HG03457 (cell line): ENCODE data around the gene CCAR1.
"Not testable (repeated sequence)": the region's sequence is repeated elsewhere in the genome, so short reads cannot be mapped to it uniquely, and the experiment has no call there.

Experiments used
- ATAC-seq: cut with Tn5 transposase; IDR thresholded peaks from one replicate; pipeline ENCODE4 v1.9.1; 2021; ENCODE audit warnings: moderate number of reproducible peaks; ENCODE audit not compliant: unreplicated experiment

The CCAR1 gene

GRCh38 chr10:68826764-68827591, 105.9 kb downstream of the CCAR1 start, which contains the start of gene STOX1:
Gene STOX1, plus strand, starts transcription at chr10:68827531. Its CDS starts 93 bp downstream, at chr10:68827624.
- no peak for ATAC-seq

DNA sequence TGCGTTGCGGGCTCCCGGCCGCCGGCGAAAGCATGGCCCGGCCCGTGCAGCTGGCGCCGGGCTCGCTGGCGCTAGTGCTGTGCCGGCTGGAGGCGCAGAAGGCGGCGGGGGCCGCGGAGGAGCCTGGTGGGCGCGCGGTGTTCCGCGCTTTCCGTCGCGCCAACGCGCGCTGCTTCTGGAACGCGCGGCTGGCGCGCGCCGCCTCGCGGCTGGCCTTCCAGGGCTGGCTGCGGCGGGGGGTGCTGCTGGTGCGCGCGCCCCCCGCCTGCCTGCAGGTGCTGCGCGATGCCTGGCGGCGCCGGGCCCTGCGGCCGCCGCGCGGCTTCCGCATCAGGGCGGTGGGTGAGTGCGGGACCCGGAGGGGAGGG, 106.5 kb downstream of the CCAR1 start:
- ATAC-seq: not testable (repeated sequence)

- ATAC-seq: not testable (repeated sequence)
These were observed 107.1 kb downstream of the CCAR1 start for GRCh38 chr10:68828083-68828601.

DNA sequence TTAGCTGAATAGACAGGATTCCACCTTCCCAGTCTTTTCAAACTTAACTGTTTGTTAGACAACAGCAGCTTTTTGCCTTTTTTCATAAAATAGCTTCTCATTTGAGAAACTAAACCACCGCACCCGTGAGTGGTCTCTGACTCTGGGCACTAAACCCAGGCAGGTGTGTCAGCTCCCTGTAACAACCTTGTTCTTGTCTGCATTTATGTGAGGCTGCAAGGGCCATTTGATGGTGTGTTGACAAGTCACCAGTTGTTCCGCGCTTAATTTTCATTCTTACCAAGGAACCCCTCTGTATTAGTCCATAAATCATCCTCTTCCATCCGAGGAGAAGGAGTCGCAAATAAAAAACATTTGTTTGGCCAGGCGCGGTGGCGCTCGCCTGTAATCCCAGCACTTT, 107.8 kb downstream of the CCAR1 start:
- ATAC-seq: no peak

GRCh38 chr10:68829521-68829920, 108.5 kb downstream of the CCAR1 start:
- ATAC-seq: no peak

DNA sequence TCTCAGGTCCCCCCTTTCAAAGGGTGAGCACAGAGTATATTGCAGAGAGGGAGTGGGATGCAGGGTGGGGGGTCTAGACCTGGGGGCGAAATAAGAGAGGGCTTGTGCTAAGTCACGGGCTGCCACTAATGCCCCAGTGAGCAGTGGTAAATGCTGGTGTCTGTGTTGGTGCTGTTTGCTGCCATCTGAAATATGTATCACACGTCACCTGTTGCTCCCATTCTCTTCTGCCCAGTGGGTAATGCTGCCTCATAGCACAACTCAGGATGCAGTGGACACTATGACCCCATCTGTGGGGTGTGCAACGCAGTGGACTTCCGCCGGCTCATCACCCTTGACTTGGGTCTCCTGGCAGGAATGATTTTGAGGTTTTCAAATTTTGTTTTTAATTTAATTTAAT, 108.9 kb downstream of the CCAR1 start:
- ATAC-seq: no peak

DNA sequence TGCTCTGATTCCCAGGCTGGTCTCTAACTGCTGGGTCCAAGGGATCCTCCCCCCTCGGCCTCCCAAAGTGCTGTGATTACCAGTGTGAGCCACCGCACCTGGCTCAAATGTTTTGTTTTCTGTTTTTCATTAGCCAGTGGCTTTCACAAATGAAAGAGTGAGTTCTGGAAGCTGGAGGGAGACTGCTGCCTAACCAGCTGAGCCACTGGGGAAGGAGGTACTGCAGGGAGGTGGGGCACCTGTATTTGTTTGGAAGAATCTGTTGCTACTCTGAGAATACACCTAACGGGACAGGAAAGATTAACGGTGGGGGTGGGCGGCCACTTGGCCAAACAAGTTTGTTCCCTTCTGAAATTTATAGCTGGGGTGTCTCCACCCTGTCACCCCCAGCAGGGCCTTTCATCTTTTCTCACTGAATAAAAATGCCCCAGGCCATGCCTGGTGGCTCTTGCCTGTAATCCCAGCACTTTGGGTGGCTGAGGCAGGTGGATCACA, 111.0 kb downstream of the CCAR1 start:
- ATAC-seq: no peak

DNA sequence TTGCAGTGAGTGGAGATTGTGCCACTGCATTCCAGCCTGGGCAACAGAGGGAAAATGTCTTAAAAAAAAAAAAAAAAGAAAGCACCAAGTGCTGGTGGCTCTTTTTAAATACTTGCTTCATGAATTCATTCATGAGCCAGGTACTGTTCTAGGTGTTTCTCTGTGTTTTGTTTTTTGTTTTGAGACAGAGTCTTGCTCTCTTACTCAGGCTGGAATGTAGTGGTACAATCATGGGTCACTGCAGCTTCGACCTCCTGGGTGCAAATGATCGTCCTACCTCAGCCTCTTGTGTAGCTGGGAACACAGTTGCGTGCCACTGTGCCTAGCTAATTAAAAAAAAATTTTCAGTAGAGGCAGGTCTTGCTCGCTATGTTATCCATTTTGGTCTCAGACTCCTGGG, 111.6 kb downstream of the CCAR1 start:
- no peak for ATAC-seq

GRCh38 chr10:68837626-68838322, 116.7 kb downstream of the CCAR1 start:
- no peak for ATAC-seq

DNA sequence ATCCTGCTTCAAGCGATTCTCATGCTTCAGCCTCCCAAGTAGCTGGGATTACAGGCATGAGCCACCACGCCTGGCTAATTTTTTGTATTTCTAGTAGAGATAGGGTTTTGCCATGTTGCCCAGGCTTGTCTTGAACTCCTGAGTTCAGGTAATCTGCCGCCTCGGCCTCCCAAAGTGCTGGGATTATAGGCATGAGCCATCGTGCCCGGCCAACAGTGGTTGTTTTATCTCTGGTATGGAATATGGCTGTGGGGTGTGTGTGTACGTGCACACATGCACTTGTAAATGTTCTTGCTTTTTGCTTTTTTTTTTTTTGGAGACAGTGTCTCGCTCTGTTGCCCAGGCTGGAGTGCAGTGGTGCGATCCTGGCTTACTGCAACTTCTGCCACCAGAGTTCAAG, 119.6 kb downstream of the CCAR1 start:
- ATAC-seq: not testable (repeated sequence)
